Progenitor cell of endocrine pancreas (in vitro differentiated cells): Measurements from ENCODE around the gene ASB6. TPM values are rescaled to one million over a fixed set of nuclear protein-coding genes. Genes with fewer than 3 reads are reported as not detected.
A peak's percentile ranks its signal among the peaks of the same experiment; 100 is the strongest.

Experiments
- DNase-seq: peaks from one replicate; pipeline ENCODE4 v3.0.0; 2021; ENCODE audit warnings: low spot score; ENCODE audit not compliant: unreplicated experiment
- H3K27ac Mint-ChIP-seq: 2 replicates; pipeline ENCODE4 v1.8.0; 2021; ENCODE audit warnings: mild to moderate bottlenecking, moderate library complexity, mixed read lengths
- H3K27me3 Mint-ChIP-seq: 2 replicates; pipeline ENCODE4 v1.8.0; 2021; ENCODE audit warnings: mixed read lengths
- H3K36me3 Mint-ChIP-seq: 2 replicates; pipeline ENCODE4 v1.8.0; 2022; ENCODE audit warnings: mixed read lengths; ENCODE audit not compliant: insufficient read depth
- H3K4me1 Mint-ChIP-seq: 2 replicates; pipeline ENCODE4 v1.8.0; 2021; ENCODE audit warnings: low read depth, mixed read lengths
- H3K4me3 Mint-ChIP-seq: 2 replicates; pipeline ENCODE4 v1.8.0; 2021; ENCODE audit warnings: low read depth, mild to moderate bottlenecking, moderate library complexity, mixed read lengths
- H3K9me3 Mint-ChIP-seq: 2 replicates; pipeline ENCODE4 v1.8.0; 2021; ENCODE audit warnings: low read depth, mixed read lengths
- CTCF ChIP-seq: fragments of 200-600 bp; sonication (generic); IDR thresholded peaks from one replicate; pipeline ENCODE4 v1.5.0; 2021; ENCODE audit warnings: antibody characterized with exemption, mild to moderate bottlenecking; ENCODE audit not compliant: unreplicated experiment
- total RNA-seq: library from RNA; stranded (reverse); gene quantifications from 2 replicates; pipeline ENCODE4 v1.2.1, GENCODE V29; 2021

Gene ASB6
- total RNA-seq, 1 donor from 2014 or later = 19.7 TPM

GRCh38 chr9:129591916-129592315 is 50.0 kb downstream of the ASB6 start:
- no peak overlapping the region for H3K4me3 Mint-ChIP-seq
- H3K4me1 Mint-ChIP-seq = peaks cover 32% of the 10 kb centered on the region
- H3K9me3 Mint-ChIP-seq = no peaks in the 10 kb centered on the region
- no peaks in the 10 kb centered on the region for H3K36me3 Mint-ChIP-seq
- DNase-seq = no peak
- TF ChIP-seq CTCF = no peak
- H3K27ac Mint-ChIP-seq = peak overlapping the region; percentile 57
- peaks cover 21% of the 10 kb centered on the region for H3K27me3 Mint-ChIP-seq

GRCh38 chr9:129590466-129590865 is 51.5 kb downstream of the ASB6 start:
- Mint-ChIP-seq H3K27me3 (peaks cover 21% of the 10 kb centered on the region), H3K36me3 (no peaks in the 10 kb centered on the region), H3K9me3 (no peaks in the 10 kb centered on the region), H3K27ac (no peak overlapping the region), H3K4me1 (peaks cover 31% of the 10 kb centered on the region), H3K4me3 (no peak overlapping the region)
- no peak for DNase-seq
- TF ChIP-seq CTCF = no peak

- DNase-seq = no peak
- no peak for TF ChIP-seq CTCF
- Mint-ChIP-seq H3K4me3 (no peak overlapping the region), H3K27me3 (peaks cover 12% of the 10 kb centered on the region), H3K9me3 (no peaks in the 10 kb centered on the region), H3K4me1 (peaks cover 19% of the 10 kb centered on the region), H3K36me3 (no peaks in the 10 kb centered on the region), H3K27ac (peak overlapping the region; percentile 8)
Observed at GRCh38 chr9:129587487-129588262, 54.3 kb downstream of the ASB6 start.

GRCh38 chr9:129586685-129587084 is 55.3 kb downstream of the ASB6 start:
- Mint-ChIP-seq H3K9me3 (no peaks in the 10 kb centered on the region), H3K36me3 (no peaks in the 10 kb centered on the region), H3K4me1 (peaks cover 17% of the 10 kb centered on the region), H3K4me3 (no peak overlapping the region), H3K27me3 (peaks cover 12% of the 10 kb centered on the region), H3K27ac (no peak overlapping the region)
- DNase-seq = no peak
- TF ChIP-seq CTCF = no peak

GRCh38 chr9:129586245-129586644 is 55.7 kb downstream of the ASB6 start:
- H3K27me3 Mint-ChIP-seq = peaks cover 12% of the 10 kb centered on the region
- no peaks in the 10 kb centered on the region for H3K36me3 Mint-ChIP-seq
- TF ChIP-seq CTCF = no peak
- H3K27ac Mint-ChIP-seq = no peak overlapping the region
- peaks cover 17% of the 10 kb centered on the region for H3K4me1 Mint-ChIP-seq
- DNase-seq = no peak
- H3K4me3 Mint-ChIP-seq = no peak overlapping the region
- no peaks in the 10 kb centered on the region for H3K9me3 Mint-ChIP-seq
